HCT116 (cell line): Measurements from ENCODE around the gene NAPB. TPM values are rescaled to one million over a fixed set of nuclear protein-coding genes. Genes with fewer than 3 reads are reported as not detected.
A peak's percentile ranks its signal among the peaks of the same experiment; 100 is the strongest.

Source experiments
- ATAC-seq: fragments of 200-7000 bp; cut with Tn5 transposase; 2 replicates; pipeline ENCODE4 v1.9.1; 2020; ENCODE audit warnings: mild to moderate bottlenecking, moderate library complexity
- BruUV-seq: library from RNA; stranded (reverse); fragments of 400-500 nt; replicated peaks from 2 replicates; lab custom pipeline; 2021; lab: Mats Ljungman, UMichigan
- CTCF ChIA-PET: fragments of 300-600 bp; sonication (Branson Sonifier 250); formaldehyde crosslinking; loops from one replicate; lab custom pipeline; 2021; ENCODE audit warnings: antibody characterized with exemption; lab: Charles Lee
- POLR2A ChIA-PET: fragments of 300-600, 350-600 bp; sonication (Branson Sonifier 250); formaldehyde crosslinking; loops from one replicate; lab custom pipeline; 2021; ENCODE audit warnings: antibody characterized with exemption; lab: Charles Lee
- RAD21 ChIA-PET, 2 experiments: fragments of 300-600 bp; sonication (Branson Sonifier 250); formaldehyde crosslinking; loops; one replicate each; lab custom pipeline; 2023; ENCODE audit warnings: low total read pairs in 2 of 2; ENCODE audit not compliant: uncharacterized antibody in 2 of 2, unreplicated experiment in 2 of 2, low non-redundant PET in 1 of 2; lab: Charles Lee
- DNase-seq: peaks from one replicate; pipeline ENCODE4 v3.0.0-alpha.2; 2010; ENCODE audit warnings: low read depth, low spot score
- H2AFZ ChIP-seq: fragments of 200-600 bp; shearing (Covaris generic), sonication (generic); 2 replicates; pipeline ENCODE4 v1.6.1; 2017; ENCODE audit warnings: low read depth, mixed run types, mixed read lengths, antibody characterized with exemption, low read length; ENCODE audit not compliant: poor library complexity, severe bottlenecking
- H3K27ac ChIP-seq: 2 replicates; pipeline ENCODE4 v1.5.1; 2012; ENCODE audit warnings: low read depth, low read length
- H3K27me3 ChIP-seq: fragments of 200-600 bp; sonication (generic); 2 replicates; pipeline ENCODE4 v1.6.1; 2016; ENCODE audit warnings: mixed run types, low read length, mixed read lengths; ENCODE audit not compliant: insufficient read depth
- H3K36me3 ChIP-seq, 2 experiments: fragments of 200-500 bp in 1 of 2; fragments of 200-600 bp in 1 of 2; sonication (Bioruptor generic) in 1 of 2; sonication (generic) in 1 of 2; 2 replicates each; pipeline versions ENCODE4 v1.5.1 to v1.6.1; 2014 to 2016; ENCODE audit warnings: low read length in 2 of 2, inconsistent platforms in 1 of 2, mixed read lengths in 1 of 2, mixed run types in 1 of 2; ENCODE audit not compliant: insufficient read depth in 2 of 2, control insufficient read depth in 1 of 2
- H3K4me1 ChIP-seq, 2 experiments: fragments of 200-600 bp in 1 of 2; sonication (generic) in 1 of 2; 2 replicates each; pipeline versions ENCODE4 v1.5.1 to v1.6.1; 2012 to 2017; ENCODE audit warnings: low read length in 2 of 2, inconsistent platforms in 1 of 2, mild to moderate bottlenecking in 1 of 2, mixed read lengths in 1 of 2, mixed run types in 1 of 2, moderate library complexity in 1 of 2; ENCODE audit not compliant: insufficient read depth in 2 of 2, control insufficient read depth in 1 of 2
- H3K4me2 ChIP-seq: fragments of 200-600 bp; sonication (generic); 2 replicates; pipeline ENCODE4 v1.6.1; 2017; ENCODE audit warnings: mixed run types, low read length, mixed read lengths
- H3K4me3 ChIP-seq, 2 experiments: fragments of 200-600 bp in 1 of 2; sonication (generic) in 1 of 2; replicated peaks in 1 of 2; 2 replicates each; pipeline ENCODE4 v1.5.1; 2011 to 2016; ENCODE audit warnings: low read length in 2 of 2, control low read depth in 1 of 2, low read depth in 1 of 2, mild to moderate bottlenecking in 1 of 2, mixed read lengths in 1 of 2, mixed run types in 1 of 2
- H3K79me2 ChIP-seq: fragments of 200-600 bp; sonication (generic); 2 replicates; pipeline ENCODE4 v1.6.1; 2017; ENCODE audit warnings: mild to moderate bottlenecking, mixed run types, low read length, moderate library complexity, mixed read lengths; ENCODE audit not compliant: insufficient read depth
- H3K9ac ChIP-seq: fragments of 200-600 bp; sonication (generic); 2 replicates; pipeline ENCODE4 v1.6.1; 2016; ENCODE audit warnings: low read length, mixed read lengths
- H3K9me2 ChIP-seq: fragments of 200-600 bp; sonication (generic), shearing (Covaris generic); 2 replicates; pipeline ENCODE4 v1.6.1; 2017; ENCODE audit warnings: mixed run types, mild to moderate bottlenecking, moderate library complexity; ENCODE audit not compliant: insufficient read depth
- H3K9me3 ChIP-seq, 2 experiments: fragments of 200-500 bp in 1 of 2; fragments of 200-600 bp in 1 of 2; sonication (Bioruptor generic) in 1 of 2; sonication (generic) in 1 of 2; 2 replicates each; pipeline ENCODE4 v1.6.1; 2014 to 2017; ENCODE audit warnings: low read length in 2 of 2, mixed read lengths in 2 of 2, inconsistent platforms in 1 of 2, low read depth in 1 of 2, mild to moderate bottlenecking in 1 of 2, mixed run types in 1 of 2, moderate library complexity in 1 of 2; ENCODE audit not compliant: control insufficient read depth in 1 of 2, insufficient read depth in 1 of 2
- H4K20me1 ChIP-seq: fragments of 200-600 bp; sonication (generic), shearing (Covaris generic); 2 replicates; pipeline ENCODE4 v1.6.1; 2017; ENCODE audit warnings: mixed run types, mild to moderate bottlenecking, moderate library complexity; ENCODE audit not compliant: insufficient read depth
- CEBPB ChIP-seq: IDR thresholded peaks from 2 replicates; pipeline ENCODE4 v1.6.1; 2012; ENCODE audit warnings: low read depth
- CTCF ChIP-seq, 3 experiments: fragments of 200-600 bp in 1 of 3; sonication (generic) in 1 of 3; IDR thresholded peaks in 2 of 3; conservative IDR thresholded peaks in 1 of 3; 2 replicates each; pipeline ENCODE4 v1.5.1; 2012 to 2017; ENCODE audit warnings: low read depth in 2 of 3, low read length in 2 of 3, antibody characterized with exemption in 1 of 3, borderline replicate concordance in 1 of 3, control low read depth in 1 of 3, mild to moderate bottlenecking in 1 of 3, mixed read lengths in 1 of 3, mixed run types in 1 of 3, moderate library complexity in 1 of 3; ENCODE audit not compliant: insufficient read depth in 1 of 3
- ELF1 ChIP-seq: IDR thresholded peaks from 2 replicates; pipeline ENCODE4 v1.6.1; 2012; ENCODE audit warnings: low read depth, borderline replicate concordance
- EZH2 ChIP-seq: fragments of 200-600 bp; sonication (generic); IDR thresholded peaks from 2 replicates; pipeline ENCODE4 v1.6.1; 2017; ENCODE audit warnings: antibody characterized with exemption, mixed run types
- EZH2phosphoT487 ChIP-seq: fragments of 200-600 bp; IDR thresholded peaks from 2 replicates; pipeline ENCODE4 v1.6.1; 2018; ENCODE audit warnings: antibody characterized with exemption, borderline replicate concordance
- JUND ChIP-seq: IDR thresholded peaks from 2 replicates; pipeline ENCODE4 v1.6.1; 2012
- POLR2A ChIP-seq: IDR thresholded peaks from 2 replicates; pipeline ENCODE4 v1.7.0; 2011; ENCODE audit warnings: borderline replicate concordance; ENCODE audit not compliant: insufficient read depth, insufficient read length; ENCODE audit errors: extremely low read depth
- POLR2AphosphoS5 ChIP-seq: IDR thresholded peaks from 2 replicates; pipeline ENCODE4 v1.6.1; 2011; ENCODE audit warnings: mild to moderate bottlenecking, low read depth, low read length, moderate library complexity
- RAD21 ChIP-seq: IDR thresholded peaks from 2 replicates; pipeline ENCODE4 v1.6.1; 2012; ENCODE audit warnings: low read depth, mild to moderate bottlenecking
- REST ChIP-seq: IDR thresholded peaks from 2 replicates; pipeline ENCODE4 v1.6.1; 2012; ENCODE audit warnings: low read depth
- SP1 ChIP-seq: IDR thresholded peaks from 2 replicates; pipeline ENCODE4 v1.6.1; 2012; ENCODE audit warnings: low read depth
- SRF ChIP-seq: IDR thresholded peaks from 2 replicates; pipeline ENCODE4 v1.6.1; 2012; ENCODE audit warnings: low read depth
- ZFX ChIP-seq: fragments of 450-650 bp; IDR thresholded peaks from 2 replicates; pipeline ENCODE4 v1.6.1; 2017
- intact Hi-C: fragments of 100-400 bp; cut with micrococcal nuclease; formaldehyde crosslinking; loops from 2 replicates; pipeline ENCODE4 v1.10.0; 2022
- total RNA-seq: library from RNA; stranded (reverse); gene quantifications from one replicate; pipeline ENCODE4 v1.2.1, GENCODE V29; 2021; ENCODE audit not compliant: unreplicated experiment

Gene NAPB
- total RNA-seq, 1 experiment from 2014 or later = 7.9 TPM

GRCh38 chr20:23419657-23419994 lies 1.7 kb downstream of the NAPB start:
- Histone ChIP-seq H3K27me3 (no peaks in the 10 kb centered on the region), H3K9ac (0 out of 2 replicates have a peak overlapping the region, but pooled peaks have one; percentile 88), H3K4me3 (peak overlapping the region; percentile 83 to 87), H3K4me2 (peak overlapping the region; percentile 88), H3K4me1 (peaks cover 2 to 12% of the 10 kb centered on the region in 2 experiments; a peak in 3 of 4 replicates), H3K36me3 (no peaks in the 10 kb centered on the region), H3K9me3 (no peaks in the 10 kb centered on the region), H2AFZ (no peak overlapping the region), H4K20me1 (no peaks in the 10 kb centered on the region), H3K27ac (no peak overlapping the region), H3K79me2 (peaks cover 60% of the 10 kb centered on the region), H3K9me2 (no peaks in the 10 kb centered on the region)
- TF ChIP-seq POLR2A (no peak), REST (no peak), RAD21 (no peak), EZH2phosphoT487 (no peak), ZFX (no peak), EZH2 (no peak), ELF1 (no peak), SP1 (no peak), POLR2AphosphoS5 (no peak), SRF (no peak), CTCF (IDR thresholded peaks at IDR 0.05 in 2 of 3, conservative IDR thresholded peaks at IDR 0.05 in 1 of 3; ENCODE audit: borderline replicate concordance in 1 of 3, insufficient read depth in 1 of 3, low read depth in 2 of 3, low read length in 2 of 3) (no peak), CEBPB (no peak), JUND (no peak)
- RAD21 ChIA-PET = no interaction called here
- BruUV-seq = no TSS peak
- ATAC-seq (no peak), DNase-seq (no peak)
- POLR2A ChIA-PET = no interaction called here
- intact Hi-C loops = loop anchor here (10.0 kb wide), 1 partner anchor 55 kb away; the partner anchor contains the start of gene GZF1
- CTCF ChIA-PET = no interaction called here
